Measurements from ENCODE around the gene STARD3.
A peak's percentile ranks its signal among the peaks of the same experiment; 100 is the strongest.

STARD3 gene

GRCh38 chr17:39660397-39661385, 23.7 kb downstream of the STARD3 start:
- no peak for DNase-seq

GRCh38 chr17:39661744-39662541, 25.0 kb downstream of the STARD3 start:
- no peak for DNase-seq

- no peak for DNase-seq
Measured at GRCh38 chr17:39662551-39663339, 25.8 kb downstream of the STARD3 start.

GRCh38 chr17:39663340-39663687, 26.4 kb downstream of the STARD3 start:
- DNase-seq, result no peak

- DNase-seq, result no peak
Measured at GRCh38 chr17:39663688-39664580, 27.0 kb downstream of the STARD3 start.

GRCh38 chr17:39664581-39665561, 27.9 kb downstream of the STARD3 start, which contains the start of gene TCAP:
TSS of gene TCAP (plus strand) at chr17:39665349. CDS start at chr17:39665360, 11 bp downstream.
- no peak for DNase-seq

- no peak for DNase-seq
Measured at GRCh38 chr17:39665642-39666224, 28.8 kb downstream of the STARD3 start.

GRCh38 chr17:39666231-39666600, 29.3 kb downstream of the STARD3 start:
- no peak for DNase-seq

GRCh38 chr17:39666601-39667261, 29.8 kb downstream of the STARD3 start:
- DNase-seq, result no peak

- no peak for DNase-seq
Measured at GRCh38 chr17:39667262-39667944, 30.5 kb downstream of the STARD3 start.

GRCh38 chr17:39667945-39668924, 31.3 kb downstream of the STARD3 start, which contains the start of gene PNMT:
TSS of gene PNMT (plus strand) at chr17:39668453. CDS start at chr17:39668476, 23 bp downstream.
- peak; percentile 45 to 65 (median 54) for DNase-seq

GRCh38 chr17:39669897-39670735, 33.2 kb downstream of the STARD3 start:
- DNase-seq, result no peak

- DNase-seq, result no peak
Measured at GRCh38 chr17:39670746-39671145, 33.8 kb downstream of the STARD3 start.

GRCh38 chr17:39671651-39672521, 34.9 kb downstream of the STARD3 start:
- no peak for DNase-seq

- DNase-seq, result no peak
Measured at GRCh38 chr17:39672522-39673334, 35.8 kb downstream of the STARD3 start.
